ELR (cell line): Measurements from ENCODE around the gene ZCCHC3.
A peak's percentile ranks its signal among the peaks of the same experiment; 100 is the strongest.

Experiments
- DNase-seq: peaks from one replicate; pipeline ENCODE4 v3.0.0-alpha.2; 2015; ENCODE audit warnings: low read depth

Gene ZCCHC3

GRCh38 chr20:284172-284571, 13.2 kb upstream of the ZCCHC3 start:
- no peak for DNase-seq

- no peak for DNase-seq
Measured at GRCh38 chr20:286508-286907, 10.9 kb upstream of the ZCCHC3 start.

GRCh38 chr20:288956-289692, 8.2 kb upstream of the ZCCHC3 start:
- DNase-seq = no peak

- no peak for DNase-seq
Measured at GRCh38 chr20:289693-290083, 7.7 kb upstream of the ZCCHC3 start.

- DNase-seq = peak; percentile 94
Measured at GRCh38 chr20:290084-290831, 7.1 kb upstream of the ZCCHC3 start, which contains the start of gene C20orf96. Gene C20orf96, minus strand, starts transcription at chr20:290750. Its CDS starts 140 bp downstream, at chr20:290610.

GRCh38 chr20:294602-295001, 2.8 kb upstream of the ZCCHC3 start:
- DNase-seq = no peak

GRCh38 chr20:295804-296203, 1.6 kb upstream of the ZCCHC3 start:
- DNase-seq = no peak

- peak; percentile 78 for DNase-seq
Measured at GRCh38 chr20:297925-298775, 780 bp downstream of the ZCCHC3 start.

GRCh38 chr20:298776-299391, 1.5 kb downstream of the ZCCHC3 start:
- DNase-seq = no peak

- no peak for DNase-seq
Measured at GRCh38 chr20:300345-300990, 3.1 kb downstream of the ZCCHC3 start.

GRCh38 chr20:301886-302848, 4.8 kb downstream of the ZCCHC3 start:
- no peak for DNase-seq

GRCh38 chr20:305745-306144, 8.4 kb downstream of the ZCCHC3 start:
- DNase-seq = no peak

GRCh38 chr20:308427-309038, 11.2 kb downstream of the ZCCHC3 start:
- no peak for DNase-seq

GRCh38 chr20:309306-309840, 12.0 kb downstream of the ZCCHC3 start:
- DNase-seq = peak; percentile 47

- DNase-seq = peak; percentile 99
Measured at GRCh38 chr20:309841-310644, 12.7 kb downstream of the ZCCHC3 start.

GRCh38 chr20:310645-311044, 13.3 kb downstream of the ZCCHC3 start:
- no peak for DNase-seq

- DNase-seq = no peak
Measured at GRCh38 chr20:311609-312008, 14.2 kb downstream of the ZCCHC3 start.

GRCh38 chr20:312067-312466, 14.7 kb downstream of the ZCCHC3 start:
- DNase-seq = no peak

GRCh38 chr20:312866-313265, 15.5 kb downstream of the ZCCHC3 start:
- DNase-seq = no peak
